Trophoblast cell (in vitro differentiated cells and primary cell): ENCODE results near the gene SLC4A11.

Experiments
- DNase-seq, 2 donors: peaks; one replicate each; pipeline ENCODE4 v3.0.0-alpha.2; 2016
- H2AFZ ChIP-seq: 2 replicates; pipeline ENCODE4 v1.6.1; 2013; ENCODE audit warnings: low read length, moderate library complexity, mild to moderate bottlenecking; ENCODE audit not compliant: insufficient read depth, poor library complexity
- H2AK5ac ChIP-seq: 2 replicates; pipeline ENCODE4 v1.6.1; 2013; ENCODE audit warnings: mild to moderate bottlenecking, low read length
- H2BK120ac ChIP-seq: 2 replicates; pipeline ENCODE4 v1.6.1; 2013; ENCODE audit warnings: low read length, mild to moderate bottlenecking, moderate library complexity; ENCODE audit not compliant: insufficient read depth, poor library complexity
- H2BK12ac ChIP-seq: 2 replicates; pipeline ENCODE4 v1.6.1; 2013; ENCODE audit warnings: mild to moderate bottlenecking, low read length, moderate library complexity
- H2BK5ac ChIP-seq: 2 replicates; pipeline ENCODE4 v1.6.1; 2013; ENCODE audit warnings: low read length, low read depth, moderate library complexity, mild to moderate bottlenecking; ENCODE audit not compliant: poor library complexity
- H3K14ac ChIP-seq: 2 replicates; pipeline ENCODE4 v1.6.1; 2013; ENCODE audit warnings: mild to moderate bottlenecking, low read length
- H3K18ac ChIP-seq: 2 replicates; pipeline ENCODE4 v1.6.1; 2013; ENCODE audit warnings: mild to moderate bottlenecking, low read length
- H3K23ac ChIP-seq: 2 replicates; pipeline ENCODE4 v1.6.1; 2013; ENCODE audit warnings: low read length
- H3K27ac ChIP-seq: 2 replicates; pipeline ENCODE4 v1.5.1; 2013; ENCODE audit warnings: low read depth, mild to moderate bottlenecking, inconsistent platforms, low read length, moderate library complexity
- H3K27me3 ChIP-seq: 2 replicates; pipeline ENCODE4 v1.6.1; 2013; ENCODE audit warnings: inconsistent platforms, mild to moderate bottlenecking, low read length, moderate library complexity; ENCODE audit not compliant: insufficient read depth
- H3K36me3 ChIP-seq, 2 experiments: 1 replicate in 1 of 2; 2 replicates in 1 of 2; pipeline ENCODE4 v1.6.1; 2013; ENCODE audit warnings: low read length in 2 of 2, mild to moderate bottlenecking in 2 of 2, moderate library complexity in 1 of 2; ENCODE audit not compliant: insufficient read depth in 2 of 2, control insufficient read depth in 1 of 2
- H3K4ac ChIP-seq: 2 replicates; pipeline ENCODE4 v1.6.1; 2013; ENCODE audit warnings: low read depth, mild to moderate bottlenecking, low read length, moderate library complexity
- H3K4me1 ChIP-seq, 2 experiments: 1 replicate in 1 of 2; 2 replicates in 1 of 2; pipeline ENCODE4 v1.6.1; 2013; ENCODE audit warnings: low read length in 2 of 2, mild to moderate bottlenecking in 2 of 2, moderate library complexity in 1 of 2; ENCODE audit not compliant: insufficient read depth in 2 of 2, control insufficient read depth in 1 of 2
- H3K4me2 ChIP-seq: 2 replicates; pipeline ENCODE4 v1.6.1; 2013; ENCODE audit warnings: inconsistent platforms, mild to moderate bottlenecking, low read length, moderate library complexity
- H3K4me3 ChIP-seq: 2 replicates; pipeline ENCODE4 v1.5.1; 2013; ENCODE audit warnings: mild to moderate bottlenecking, low read depth, low read length, inconsistent platforms
- H3K79me1 ChIP-seq: one replicate; pipeline ENCODE4 v1.6.1; 2013; ENCODE audit warnings: low read length
- H3K79me2 ChIP-seq: 2 replicates; pipeline ENCODE4 v1.6.1; 2013; ENCODE audit warnings: low read length, mild to moderate bottlenecking; ENCODE audit not compliant: control insufficient read depth, insufficient read depth, poor library complexity
- H3K9ac ChIP-seq: 2 replicates; pipeline ENCODE4 v1.6.1; 2013; ENCODE audit warnings: mild to moderate bottlenecking, low read length
- H3K9me3 ChIP-seq: 2 replicates; pipeline ENCODE4 v1.6.1; 2013; ENCODE audit warnings: low read depth, mild to moderate bottlenecking, control low read depth, inconsistent platforms, low read length; ENCODE audit not compliant: insufficient read depth
- H4K12ac ChIP-seq: 2 replicates; pipeline ENCODE4 v1.6.1; 2013; ENCODE audit warnings: low read depth, mild to moderate bottlenecking, low read length, moderate library complexity
- H4K8ac ChIP-seq: 2 replicates; pipeline ENCODE4 v1.6.1; 2013; ENCODE audit warnings: low read depth, mild to moderate bottlenecking, low read length, moderate library complexity
- H4K91ac ChIP-seq: one replicate; pipeline ENCODE4 v1.6.1; 2013; ENCODE audit warnings: low read depth, mild to moderate bottlenecking, low read length, moderate library complexity
- WGBS: extraction: QIAGEN DNeasy Blood & Tissue Kit; methylation state at CpG from one replicate; pipeline ENCODE4 v1.1.7; 2013; ENCODE audit warnings: missing lambda C conversion rate; ENCODE audit not compliant: insufficient read length, insufficient coverage; ENCODE audit errors: extremely low coverage; 5-methylcytosine and 5-hydroxymethylcytosine counted together

Gene SLC4A11

GRCh38 chr20:3209257-3209945 is 29.6 kb downstream of the SLC4A11 start, which contains the start of gene ITPA:
TSS of gene ITPA (plus strand) at chr20:3209498. CDS start at chr20:3209552, 54 bp downstream.
- Histone ChIP-seq H3K23ac (no peak within 1 kb of the TSS), H3K36me3 (peaks cover 10 to 11% of the 10 kb centered on the region in 2 experiments), H3K27me3 (no peaks in the 10 kb centered on the region), H3K4me3 (peak within 1 kb of the TSS; percentile 88), H3K9ac (peak within 1 kb of the TSS; percentile 81), H4K8ac (peak within 1 kb of the TSS; percentile 98), H2BK120ac (peak within 1 kb of the TSS; percentile 55), H3K79me1 (peaks cover 11% of the 10 kb centered on the region), H2BK12ac (no peak within 1 kb of the TSS), H3K4me2 (peak within 1 kb of the TSS; percentile 93), H3K4ac (peak within 1 kb of the TSS; percentile 71), H2BK5ac (peak within 1 kb of the TSS; percentile 62), H2AFZ (peak within 1 kb of the TSS; percentile 64), H2AK5ac (peak within 1 kb of the TSS; percentile 53), H3K79me2 (peaks cover 14% of the 10 kb centered on the region), H4K91ac (peak within 1 kb of the TSS; percentile 88), H3K18ac (peak within 1 kb of the TSS; percentile 85), H3K14ac (peak within 1 kb of the TSS; percentile 77), H3K4me1 (peaks cover 11 to 12% of the 10 kb centered on the region in 2 experiments), H3K27ac (peak within 1 kb of the TSS; percentile 13), H3K9me3 (no peaks in the 10 kb centered on the region), H4K12ac (peak within 1 kb of the TSS; percentile 79)
- WGBS: no CpG with 5 or more reads among the region's 48 CpGs
- peak; percentile 14 to 56 for DNase-seq

- peak in 1 of 2 donors; percentile 35 for DNase-seq
- Histone ChIP-seq H4K12ac (peak overlapping the region; percentile 79), H2BK12ac (no peak overlapping the region), H3K18ac (peak overlapping the region; percentile 61), H3K9me3 (no peaks in the 10 kb centered on the region), H2BK120ac (peak overlapping the region; percentile 43), H3K79me1 (peaks cover 17% of the 10 kb centered on the region), H3K27ac (peak overlapping the region; percentile 13), H3K14ac (peak overlapping the region; percentile 76), H2AK5ac (peak overlapping the region; percentile 8), H3K4me3 (peak overlapping the region; percentile 88), H3K4ac (peak overlapping the region; percentile 71), H2AFZ (peak overlapping the region; percentile 64), H3K4me2 (peak overlapping the region; percentile 93), H3K4me1 (peaks cover 11 to 12% of the 10 kb centered on the region in 2 experiments), H3K36me3 (peaks cover 7 to 9% of the 10 kb centered on the region in 2 experiments), H4K91ac (peak overlapping the region; percentile 88), H3K79me2 (peaks cover 19% of the 10 kb centered on the region), H3K23ac (no peak overlapping the region), H3K27me3 (no peaks in the 10 kb centered on the region), H3K9ac (peak overlapping the region; percentile 81), H2BK5ac (peak overlapping the region; percentile 62), H4K8ac (peak overlapping the region; percentile 98)
- no CpG with 5 or more reads among the region's 10 CpGs for whole genome bisulfite sequencing
Observed at GRCh38 chr20:3208786-3209256, 30.2 kb downstream of the SLC4A11 start.

- H2BK12ac ChIP-seq: peak within 1 kb of the TSS; percentile 54
- no CpG with 5 or more reads among the region's 48 CpGs for WGBS
- peak within 1 kb of the TSS; percentile 91 for H2AK5ac ChIP-seq
- peaks cover 9 to 12% of the 10 kb centered on the region in 2 experiments for H3K4me1 ChIP-seq
- peak within 1 kb of the TSS; percentile 97 for H3K14ac ChIP-seq
- H2BK5ac ChIP-seq: peak within 1 kb of the TSS; percentile 97
- H3K27me3 ChIP-seq: no peaks in the 10 kb centered on the region
- H4K91ac ChIP-seq: peak within 1 kb of the TSS; percentile 92
- peaks cover 15% of the 10 kb centered on the region for H3K79me1 ChIP-seq
- H4K8ac ChIP-seq: peak within 1 kb of the TSS; percentile 100
- H2AFZ ChIP-seq: peak within 1 kb of the TSS; percentile 96
- H2BK120ac ChIP-seq: peak within 1 kb of the TSS; percentile 80
- H3K4ac ChIP-seq: peak within 1 kb of the TSS; percentile 97
- peak; percentile 78 to 90 for DNase-seq
- peak within 1 kb of the TSS; percentile 100 for H4K12ac ChIP-seq
- H3K18ac ChIP-seq: peak within 1 kb of the TSS; percentile 99
- peak within 1 kb of the TSS; percentile 82 for H3K4me3 ChIP-seq
- peak within 1 kb of the TSS; percentile 95 for H3K27ac ChIP-seq
- H3K9ac ChIP-seq: peak within 1 kb of the TSS; percentile 81
- H3K9me3 ChIP-seq: no peaks in the 10 kb centered on the region
- no peak within 1 kb of the TSS for H3K23ac ChIP-seq
- H3K79me2 ChIP-seq: peaks cover 22% of the 10 kb centered on the region
- H3K4me2 ChIP-seq: peak within 1 kb of the TSS; percentile 71
- H3K36me3 ChIP-seq: peaks cover 17 to 22% of the 10 kb centered on the region in 2 experiments
Observed at GRCh38 chr20:3204124-3204794, 34.7 kb downstream of the SLC4A11 start, which contains the start of gene DDRGK1. TSS of gene DDRGK1 (minus strand) at chr20:3204682. CDS start at chr20:3204627, 55 bp downstream.
